CD4-positive, alpha-beta memory T cell (primary cell): ENCODE results near the gene CAMK1G. TPM values are rescaled to one million over a fixed set of nuclear protein-coding genes. Genes with fewer than 3 reads are reported as not detected.

ENCODE experiments used
- CTCF ChIA-PET: fragments of 350-600 bp; sonication (Branson Sonifier 250); formaldehyde crosslinking; loops from one replicate; lab custom pipeline; 2021; ENCODE audit warnings: inconsistent platforms; ENCODE audit not compliant: partially characterized antibody; lab: Charles Lee
- POLR2A ChIA-PET: fragments of 350-600 bp; sonication (Branson Sonifier 250); formaldehyde crosslinking; loops from one replicate; lab custom pipeline; 2021; ENCODE audit not compliant: partially characterized antibody; lab: Charles Lee
- DNase-seq, 5 donors: peaks; one replicate each; pipeline versions ENCODE4 v3.0.0 to v3.0.0-alpha.2; 2020 to 2022; ENCODE audit warnings: mixed read lengths in 1 of 5
- H3K27ac ChIP-seq: one replicate; pipeline ENCODE4 v1.7.0; 2013; ENCODE audit warnings: low read depth, low read length
- H3K27me3 ChIP-seq: 2 replicates; pipeline ENCODE4 v1.7.0; 2013; ENCODE audit warnings: mild to moderate bottlenecking, low read length, moderate library complexity; ENCODE audit not compliant: insufficient read depth
- H3K36me3 ChIP-seq: 2 replicates; pipeline ENCODE4 v1.7.0; 2013; ENCODE audit warnings: mild to moderate bottlenecking, low read length, moderate library complexity; ENCODE audit not compliant: insufficient read depth
- H3K4me1 ChIP-seq: 2 replicates; pipeline ENCODE4 v1.7.0; 2013; ENCODE audit warnings: mild to moderate bottlenecking, low read length, moderate library complexity; ENCODE audit not compliant: insufficient read depth
- H3K4me3 ChIP-seq, 2 donors: one replicate each; pipeline ENCODE4 v1.7.0; 2013; ENCODE audit warnings: low read length in 2 of 2, mild to moderate bottlenecking in 1 of 2
- H3K9me3 ChIP-seq, 2 donors: one replicate each; pipeline ENCODE4 v1.7.0; 2013; ENCODE audit warnings: low read length in 2 of 2, control low read depth in 1 of 2; ENCODE audit not compliant: control insufficient read depth in 1 of 2
- H3K27ac Mint-ChIP-seq, 7 donors: one replicate each; pipeline ENCODE4 v1.8.0; 2020 to 2021; ENCODE audit warnings: mixed read lengths in 7 of 7, mild to moderate bottlenecking in 6 of 7, inconsistent platforms in 3 of 7, moderate library complexity in 3 of 7
- H3K27me3 Mint-ChIP-seq, 2 donors: one replicate each; pipeline ENCODE4 v1.8.0; 2020 to 2021; ENCODE audit warnings: mixed read lengths in 2 of 2
- H3K36me3 Mint-ChIP-seq, 2 donors: one replicate each; pipeline ENCODE4 v1.8.0; 2020 to 2021; ENCODE audit warnings: mixed read lengths in 2 of 2, inconsistent platforms in 1 of 2, mild to moderate bottlenecking in 1 of 2
- H3K4me1 Mint-ChIP-seq, 4 donors: one replicate each; pipeline ENCODE4 v1.8.0; 2020 to 2021; ENCODE audit warnings: mixed read lengths in 4 of 4, mild to moderate bottlenecking in 1 of 4
- H3K4me3 Mint-ChIP-seq, 8 donors: one replicate each; pipeline ENCODE4 v1.8.0; 2020 to 2021; ENCODE audit warnings: mixed read lengths in 8 of 8, mild to moderate bottlenecking in 7 of 8, moderate library complexity in 6 of 8, inconsistent platforms in 3 of 8
- H3K9me3 Mint-ChIP-seq, 8 donors: one replicate each; pipeline ENCODE4 v1.8.0; 2020 to 2021; ENCODE audit warnings: mixed read lengths in 8 of 8, mild to moderate bottlenecking in 5 of 8, inconsistent platforms in 3 of 8, moderate library complexity in 1 of 8
- intact Hi-C: fragments of 100-400 bp; cut with micrococcal nuclease; formaldehyde crosslinking; loops from one replicate; pipeline ENCODE4 v1.15.1; 2023
- polyA plus RNA-seq, 2 donors: library from polyadenylated mRNA; unstranded; fragments of 300-500 nt; fragmentation: Illumina TruSeq; gene quantifications; one replicate each; pipeline ENCODE4 v1.2.3, GENCODE V29; 2021
- total RNA-seq, 2 experiments: library from RNA; stranded (reverse); gene quantifications; one replicate each; pipeline ENCODE4 v1.2.3, GENCODE V29; 2021

The CAMK1G gene
- total and polyA plus RNA-seq, 4 experiments from 2014 or later: not detected

GRCh38 chr1:209650454-209650853 is 66.9 kb downstream of the CAMK1G start:
- Mint-ChIP-seq H3K27ac (peak overlapping the region in 3 of 7 donors; percentile 26 to 76 (median 40)), H3K36me3 (no peaks in the 10 kb centered on the region), H3K4me3 (peak overlapping the region in 3 of 8 donors; percentile 4 to 51 (median 41)), H3K9me3 (no peaks in the 10 kb centered on the region), H3K27me3 (no peaks in the 10 kb centered on the region), H3K4me1 (peaks cover 21 to 48% (median 28%) of the 10 kb centered on the region in 4 donors)
- no peaks in the 10 kb centered on the region for H3K36me3 ChIP-seq
- no peak for DNase-seq
- peaks cover 26% of the 10 kb centered on the region for H3K4me1 ChIP-seq
- no peaks in the 10 kb centered on the region for H3K27me3 ChIP-seq
- no peaks in the 10 kb centered on the region for H3K9me3 ChIP-seq
- POLR2A ChIA-PET: no interaction called here
- H3K4me3 ChIP-seq: no peak overlapping the region
- intact Hi-C loops: no loop called here
- H3K27ac ChIP-seq: no peak overlapping the region
- CTCF ChIA-PET: interaction anchor here (1.1 to 2.3 kb wide), 3 partner anchors 11 to 86 kb away, joined by 4 to 7 read pairs (median 4); no protein-coding TSS in a partner anchor

- intact Hi-C loops: no loop called here
- H3K4me1 ChIP-seq: peaks cover 26% of the 10 kb centered on the region
Measured at GRCh38 chr1:209651138-209651587, 67.6 kb downstream of the CAMK1G start.

GRCh38 chr1:209652121-209652735 is 68.7 kb downstream of the CAMK1G start, which contains the start of gene LAMB3:
Gene LAMB3 (minus strand): TSS chr1:209652425. CDS start chr1:209650944, 1,481 bp downstream.
- H3K4me3 Mint-ChIP-seq: peak within 1 kb of the TSS in 4 of 8 donors; percentile 22 to 43 (median 30)
- H3K36me3 Mint-ChIP-seq: no peaks in the 10 kb centered on the region
- peaks cover 18 to 48% (median 27%) of the 10 kb centered on the region in 4 donors for H3K4me1 Mint-ChIP-seq
- Histone ChIP-seq H3K36me3 (no peaks in the 10 kb centered on the region), H3K27me3 (no peaks in the 10 kb centered on the region), H3K4me1 (peaks cover 26% of the 10 kb centered on the region), H3K9me3 (no peaks in the 10 kb centered on the region), H3K4me3 (no peak within 1 kb of the TSS), H3K27ac (no peak within 1 kb of the TSS)
- H3K27me3 Mint-ChIP-seq: no peaks in the 10 kb centered on the region
- H3K27ac Mint-ChIP-seq: peak within 1 kb of the TSS; percentile 36 to 83 (median 77)
- H3K9me3 Mint-ChIP-seq: no peaks in the 10 kb centered on the region
- POLR2A ChIA-PET: interaction anchor here (1.4 to 1.5 kb wide), 2 partner anchors 12 to 34 kb away, joined by 3 to 5 read pairs; no protein-coding TSS in a partner anchor
- intact Hi-C loops: no loop called here
- CTCF ChIA-PET: interaction anchor here (1.1 to 1.6 kb wide), 2 partner anchors 33 to 96 kb away, joined by 3 to 5 read pairs; no protein-coding TSS in a partner anchor
- no peak for DNase-seq

More at GRCh38 chr1:209651138-209651587, 67.6 kb downstream of the CAMK1G start:
- no peaks in the 10 kb centered on the region for H3K9me3 Mint-ChIP-seq
- H3K27me3 Mint-ChIP-seq: no peaks in the 10 kb centered on the region
- Histone ChIP-seq H3K36me3 (no peaks in the 10 kb centered on the region), H3K27me3 (no peaks in the 10 kb centered on the region), H3K27ac (no peak overlapping the region), H3K4me3 (no peak overlapping the region), H3K9me3 (no peaks in the 10 kb centered on the region)
- peak overlapping the region in 4 of 8 donors; percentile 22 to 43 (median 30) for H3K4me3 Mint-ChIP-seq
- ChIA-PET CTCF (interaction anchor here (1.2 kb wide), 1 partner anchor 12 kb away, joined by 4 read pairs; no protein-coding TSS in a partner anchor), POLR2A (interaction anchor here (1.4 kb wide), 1 partner anchor 35 kb away, joined by 5 read pairs; no protein-coding TSS in a partner anchor)
- no peaks in the 10 kb centered on the region for H3K36me3 Mint-ChIP-seq
- peaks cover 18 to 48% (median 28%) of the 10 kb centered on the region in 4 donors for H3K4me1 Mint-ChIP-seq
- H3K27ac Mint-ChIP-seq: peak overlapping the region in 4 of 7 donors; percentile 75 to 83 (median 78)
- peak in 4 of 5 donors; percentile 26 to 65 (median 32) for DNase-seq

- intact Hi-C loops: no loop called here
Measured at GRCh38 chr1:209652873-209653401, 69.4 kb downstream of the CAMK1G start.

GRCh38 chr1:209653915-209654351 is 70.4 kb downstream of the CAMK1G start:
- Histone ChIP-seq H3K4me3 (no peak overlapping the region), H3K36me3 (no peaks in the 10 kb centered on the region), H3K27ac (no peak overlapping the region), H3K27me3 (no peaks in the 10 kb centered on the region), H3K4me1 (peaks cover 26% of the 10 kb centered on the region), H3K9me3 (no peaks in the 10 kb centered on the region)
- Mint-ChIP-seq H3K27ac (peak overlapping the region in 3 of 7 donors; percentile 3 to 51 (median 7)), H3K4me3 (no peak overlapping the region), H3K4me1 (peaks cover 18 to 53% (median 27%) of the 10 kb centered on the region in 4 donors), H3K9me3 (no peaks in the 10 kb centered on the region), H3K36me3 (no peaks in the 10 kb centered on the region), H3K27me3 (no peaks in the 10 kb centered on the region)
- no peak for DNase-seq
- ChIA-PET POLR2A (no interaction called here), CTCF (interaction anchor here (1.3 to 1.4 kb wide), 3 partner anchors 19 to 77 kb away, joined by 3 to 5 read pairs (median 4); no protein-coding TSS in a partner anchor)
- intact Hi-C loops: no loop called here

More at GRCh38 chr1:209652873-209653401, 69.4 kb downstream of the CAMK1G start:
- H3K9me3 Mint-ChIP-seq: no peaks in the 10 kb centered on the region
- no peak overlapping the region for H3K4me3 Mint-ChIP-seq
- Histone ChIP-seq H3K27ac (no peak overlapping the region), H3K4me1 (peaks cover 26% of the 10 kb centered on the region), H3K36me3 (no peaks in the 10 kb centered on the region), H3K27me3 (no peaks in the 10 kb centered on the region), H3K4me3 (no peak overlapping the region), H3K9me3 (no peaks in the 10 kb centered on the region)
- H3K4me1 Mint-ChIP-seq: peaks cover 18 to 48% (median 27%) of the 10 kb centered on the region in 4 donors
- ChIA-PET CTCF (interaction anchor here (1.1 to 1.6 kb wide), 4 partner anchors 20 to 95 kb away, joined by 3 to 5 read pairs (median 4); no protein-coding TSS in a partner anchor), POLR2A (interaction anchor here (1.5 kb wide), 1 partner anchor 12 kb away, joined by 3 read pairs; no protein-coding TSS in a partner anchor)
- H3K27me3 Mint-ChIP-seq: no peaks in the 10 kb centered on the region
- H3K36me3 Mint-ChIP-seq: no peaks in the 10 kb centered on the region
- peak overlapping the region in 5 of 7 donors; percentile 32 to 77 (median 52) for H3K27ac Mint-ChIP-seq
- peak in 2 of 5 donors; percentile 6 to 50 for DNase-seq

- Mint-ChIP-seq H3K36me3 (no peaks in the 10 kb centered on the region), H3K27me3 (no peaks in the 10 kb centered on the region), H3K4me1 (peaks cover 19 to 47% (median 28%) of the 10 kb centered on the region in 4 donors), H3K27ac (peak overlapping the region in 1 of 7 donors; percentile 75), H3K4me3 (no peak overlapping the region), H3K9me3 (no peaks in the 10 kb centered on the region)
- intact Hi-C loops: no loop called here
- H3K27me3 ChIP-seq: no peaks in the 10 kb centered on the region
- H3K36me3 ChIP-seq: no peaks in the 10 kb centered on the region
- ChIA-PET CTCF (no interaction called here), POLR2A (no interaction called here)
- no peak overlapping the region for H3K27ac ChIP-seq
- H3K4me3 ChIP-seq: no peak overlapping the region
- no peak for DNase-seq
- peaks cover 27% of the 10 kb centered on the region for H3K4me1 ChIP-seq
- H3K9me3 ChIP-seq: no peaks in the 10 kb centered on the region
Measured at GRCh38 chr1:209655411-209656231, 72.1 kb downstream of the CAMK1G start.
